Activated naive CD4-positive, alpha-beta T cell treated with anti-CD3 and anti-CD28 coated beads for 36 hours (primary cell): ENCODE data around the gene LPIN3. TPM values are rescaled to one million over a fixed set of nuclear protein-coding genes. Genes with fewer than 3 reads are reported as not detected.

Experiments
- total RNA-seq, 2 experiments: library from RNA; stranded (reverse); gene quantifications; one replicate each; pipeline ENCODE4 v1.2.3, GENCODE V29; 2021

LPIN3 gene
- total RNA-seq, 2 experiments from 2014 or later: 0.84 to 1.0 TPM

Other genes with a start within 250 kb of the LPIN3 start
- 100 to 1,000 TPM; 117 to 136 TPM for gene PLCG1, start 203.3 kb upstream of the LPIN3 start, total RNA-seq
- 1 to 10 TPM; 9.4 to 9.9 TPM for gene ZHX3, start 23.1 kb upstream of the LPIN3 start, total RNA-seq
- not detected for gene EMILIN3, start 26.0 kb downstream of the LPIN3 start, total RNA-seq